ENCODE measurements around the gene MIPOL1. TPM values are rescaled to one million over a fixed set of nuclear protein-coding genes. Genes with fewer than 3 reads are reported as not detected.

MIPOL1 gene

DNA sequence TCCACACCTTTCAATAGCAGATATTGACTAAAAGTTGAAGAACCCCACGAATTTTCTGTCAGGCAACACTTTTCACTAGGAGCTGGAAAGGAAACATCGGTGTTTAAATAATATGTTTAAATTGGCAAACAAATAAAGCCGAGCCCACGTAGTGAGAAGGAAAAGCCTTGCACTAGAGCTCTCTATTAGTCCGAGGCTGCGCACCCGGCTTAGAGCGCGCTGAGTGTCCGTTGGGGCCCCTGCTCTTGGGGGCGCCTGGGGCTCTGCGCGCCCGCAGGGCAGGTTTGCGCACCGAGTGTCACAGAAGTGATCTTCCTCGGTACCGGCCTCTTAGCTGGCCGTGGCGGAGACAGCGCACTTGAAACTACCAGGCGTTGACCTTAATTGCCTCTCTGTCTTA lies 404.1 kb downstream of the MIPOL1 start:
- no peak overlapping the region for H3K4me3 ChIP-seq (ENCODE audit: low read length in 2 of 2)
- peaks cover 3 to 5% of the 10 kb centered on the region in 2 donors for H3K9me3 ChIP-seq (replicated peaks in 1 of 2; ENCODE audit: control insufficient read depth in 2 of 2, insufficient read depth in 1 of 2, low read depth in 1 of 2, low read length in 2 of 2)
- no peak overlapping the region for H3K27ac ChIP-seq (replicated peaks; ENCODE audit: low read length)
- no peak overlapping the region for H3K9ac ChIP-seq (ENCODE audit: low read depth, low read length, poor library complexity)
- no peak overlapping the region for H2BK15ac ChIP-seq (ENCODE audit: low read length)
- no peak overlapping the region for H2BK120ac ChIP-seq (ENCODE audit: low read depth, low read length)
- H3K14ac ChIP-seq (ENCODE audit: low read length) = no peak overlapping the region
- no peak overlapping the region for H3K4ac ChIP-seq (ENCODE audit: low read length)
- no peak for DNase-seq (ENCODE audit: low spot score)
- H3K36me3 ChIP-seq (replicated peaks in 1 of 2; ENCODE audit: control insufficient read depth in 2 of 2, insufficient read depth in 2 of 2, low read length in 2 of 2) = no peaks in the 10 kb centered on the region
- no peak overlapping the region for H2AFZ ChIP-seq (ENCODE audit: low read length)
- H3K27me3 ChIP-seq (ENCODE audit: control insufficient read depth in 3 of 3, insufficient read depth in 3 of 3, low read depth in 1 of 3, low read length in 3 of 3) = peaks cover 22 to 97% (median 69%) of the 10 kb centered on the region in 3 experiments
- H2BK5ac ChIP-seq (ENCODE audit: low read length) = no peak overlapping the region
- no CpG with 5 or more reads among the region's 22 CpGs for WGBS, 2 donors (ENCODE audit: extremely low coverage in 2 of 2, insufficient read length in 2 of 2, insufficient replicate concordance in 1 of 2)
- no peaks in the 10 kb centered on the region for H3K79me1 ChIP-seq (ENCODE audit: low read depth, low read length)
- no peak overlapping the region for H2AK5ac ChIP-seq (ENCODE audit: low read depth, low read length)
- H2BK12ac ChIP-seq (ENCODE audit: low read length) = no peak overlapping the region
- no peak overlapping the region for H3K18ac ChIP-seq (ENCODE audit: low read length)
- H3K23ac ChIP-seq (ENCODE audit: low read depth, low read length, poor library complexity) = no peak overlapping the region
- H4K8ac ChIP-seq (ENCODE audit: low read depth, low read length) = no peak overlapping the region
- no peak overlapping the region for H3K4me2 ChIP-seq (ENCODE audit: insufficient read depth, low read length, poor library complexity, severe bottlenecking)
- H4K91ac ChIP-seq (ENCODE audit: low read depth, low read length, poor library complexity) = no peak overlapping the region
- H3K4me1 ChIP-seq (ENCODE audit: control insufficient read depth in 2 of 2, insufficient read depth in 1 of 2, low read depth in 1 of 2, low read length in 2 of 2) = peaks cover 4 to 8% of the 10 kb centered on the region in 2 donors

Small RNA genes lying within 50 kb of the gene (small RNA-seq; reads per million reads assigned to genes)
- not detected for gene RNU6-273P (ENCODE audit: insufficient read depth)
- not detected for gene RNU6-886P (ENCODE audit: insufficient read depth)
